HL-60 (cell line): ENCODE data around the gene SLC40A1.

Source experiments
- CTCF ChIP-seq: IDR thresholded peaks from one replicate; pipeline ENCODE4 v1.5.1; 2011; ENCODE audit warnings: low read length, control low read depth, inconsistent platforms; ENCODE audit not compliant: insufficient read depth
- POLR2AphosphoS5 ChIP-seq: IDR thresholded peaks from 2 replicates; pipeline ENCODE4 v1.6.1; 2012; ENCODE audit warnings: low read depth

GRCh38 chr2:189548666-189549448 is 31.7 kb downstream of the SLC40A1 start:
- TF ChIP-seq CTCF = no peak
- TF ChIP-seq POLR2AphosphoS5 = no peak
